Measurements from ENCODE around the gene RTP5. TPM values are rescaled to one million over a fixed set of nuclear protein-coding genes. Genes with fewer than 3 reads are reported as not detected.

RTP5 gene
- total and polyA plus RNA-seq, 8 donors, result 0.02 to 0.19 TPM; not detected in 6

GRCh38 chr2:241844066-241844728 is 25.3 kb upstream of the RTP5 start:
- H3K4me3 ChIP-seq, result peak overlapping the region in 3 of 4 donors; percentile 4 to 37 (median 31)
- FAIRE-seq, result no peak

GRCh38 chr2:241844831-241845578 is 24.5 kb upstream of the RTP5 start:
- no peak for ATAC-seq

More at GRCh38 chr2:241844066-241844728, 25.3 kb upstream of the RTP5 start:
- no peaks in the 10 kb centered on the region for H3K27me3 ChIP-seq
- no peaks in the 10 kb centered on the region for H3K9me3 ChIP-seq
- H3K36me3 ChIP-seq, result no peaks in the 10 kb centered on the region
- intact Hi-C loops (cut with DNase I), result no loop called here
- WGBS, 2 donors, result 4% methylated on average over 58 to 65 of the region's 65 CpGs
- TF ChIP-seq, protein P1, sequence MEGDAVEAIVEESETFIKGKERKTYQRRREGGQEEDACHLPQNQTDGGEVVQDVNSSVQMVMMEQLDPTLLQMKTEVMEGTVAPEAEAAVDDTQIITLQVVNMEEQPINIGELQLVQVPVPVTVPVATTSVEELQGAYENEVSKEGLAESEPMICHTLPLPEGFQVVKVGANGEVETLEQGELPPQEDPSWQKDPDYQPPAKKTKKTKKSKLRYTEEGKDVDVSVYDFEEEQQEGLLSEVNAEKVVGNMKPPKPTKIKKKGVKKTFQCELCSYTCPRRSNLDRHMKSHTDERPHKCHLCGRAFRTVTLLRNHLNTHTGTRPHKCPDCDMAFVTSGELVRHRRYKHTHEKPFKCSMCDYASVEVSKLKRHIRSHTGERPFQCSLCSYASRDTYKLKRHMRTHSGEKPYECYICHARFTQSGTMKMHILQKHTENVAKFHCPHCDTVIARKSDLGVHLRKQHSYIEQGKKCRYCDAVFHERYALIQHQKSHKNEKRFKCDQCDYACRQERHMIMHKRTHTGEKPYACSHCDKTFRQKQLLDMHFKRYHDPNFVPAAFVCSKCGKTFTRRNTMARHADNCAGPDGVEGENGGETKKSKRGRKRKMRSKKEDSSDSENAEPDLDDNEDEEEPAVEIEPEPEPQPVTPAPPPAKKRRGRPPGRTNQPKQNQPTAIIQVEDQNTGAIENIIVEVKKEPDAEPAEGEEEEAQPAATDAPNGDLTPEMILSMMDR (IDR thresholded peaks at IDR 0.05), result no peak
- H3K4me1 ChIP-seq, result peaks cover 0 to 7% (median 0%) of the 10 kb centered on the region in 3 donors
- no peak overlapping the region for H3K27ac ChIP-seq
- DNase-seq, result peak; percentile 55 to 92 (median 76)
- ATAC-seq, result peak; percentile 91 to 96 (median 94)

DNA sequence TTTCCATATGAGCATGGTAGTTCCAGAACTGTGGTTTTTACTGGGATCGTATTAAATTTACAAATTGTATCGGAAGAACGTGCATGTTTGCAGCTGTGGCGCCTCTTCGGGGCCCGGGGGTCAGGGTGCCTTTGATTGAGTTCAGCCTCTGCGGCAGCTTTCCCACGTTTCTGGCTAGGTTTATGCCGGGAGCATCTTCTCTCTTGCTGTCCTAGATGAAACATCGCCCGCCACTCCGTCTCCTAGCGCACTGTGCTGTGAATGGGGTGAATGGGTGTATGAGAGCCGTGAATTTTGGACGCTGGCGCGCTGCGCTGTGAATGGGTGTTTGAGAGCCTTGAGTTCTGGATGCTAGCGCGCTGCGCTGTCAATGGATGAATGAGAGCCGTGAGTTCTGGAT is 23.1 kb upstream of the RTP5 start:
- no peak overlapping the region for H3K4me3 ChIP-seq
- FAIRE-seq, result no peak
- H3K27ac ChIP-seq, result no peak overlapping the region
- peaks cover 0 to 7% (median 0%) of the 10 kb centered on the region in 3 donors for H3K4me1 ChIP-seq
- no peaks in the 10 kb centered on the region for H3K9me3 ChIP-seq
- no peak for ATAC-seq
- TF ChIP-seq, protein P1 (IDR thresholded peaks at IDR 0.05), result no peak
- H3K27me3 ChIP-seq, result no peaks in the 10 kb centered on the region
- 83 to 84% methylated on average over 22 of the region's 22 CpGs for WGBS, 2 donors
- no peak for DNase-seq
- no peaks in the 10 kb centered on the region for H3K36me3 ChIP-seq
- intact Hi-C loops (cut with DNase I), result no loop called here

More at GRCh38 chr2:241844831-241845578, 24.5 kb upstream of the RTP5 start:
- WGBS, 2 donors, result 69 to 74% methylated on average over 37 of the region's 37 CpGs
- TF ChIP-seq, protein P1 (IDR thresholded peaks at IDR 0.05), result no peak
- H3K27ac ChIP-seq, result no peak overlapping the region
- H3K9me3 ChIP-seq, result no peaks in the 10 kb centered on the region
- DNase-seq (peak in 2 of 6 donors; percentile 20 to 60), FAIRE-seq (no peak)
- H3K36me3 ChIP-seq, result no peaks in the 10 kb centered on the region
- H3K4me3 ChIP-seq, result peak overlapping the region in 1 of 4 donors; percentile 37
- H3K27me3 ChIP-seq, result no peaks in the 10 kb centered on the region
- peaks cover 0 to 7% (median 0%) of the 10 kb centered on the region in 3 donors for H3K4me1 ChIP-seq
- intact Hi-C loops (cut with DNase I), result no loop called here

GRCh38 chr2:241848761-241849615 is 20.5 kb upstream of the RTP5 start:
- Histone ChIP-seq H3K36me3 (no peaks in the 10 kb centered on the region), H3K4me3 (no peak overlapping the region), H3K9me3 (no peaks in the 10 kb centered on the region), H3K27me3 (no peaks in the 10 kb centered on the region), H3K27ac (no peak overlapping the region), H3K4me1 (peaks cover 0 to 7% (median 0%) of the 10 kb centered on the region in 3 donors)
- ATAC-seq (no peak), FAIRE-seq (no peak), DNase-seq (peak in 1 of 6 donors; percentile 23)
- intact Hi-C loops (cut with DNase I), result no loop called here
- TF ChIP-seq, protein P1 (IDR thresholded peaks at IDR 0.05), result no peak
- 78 to 85% methylated on average over 39 of the region's 39 CpGs for WGBS, 2 donors
